Stimulated activated memory B cell treated with anti-CD40 and anti-IgM and Interleukin-4, amounts not matched to agents 10 μg/mL and 1 μg/mL and 100 μg/mL, for 72 hours (primary cell): ENCODE data around the gene ANKRD33B.
"Not testable (repeated sequence)": the region's sequence is repeated elsewhere in the genome, so short reads cannot be mapped to it uniquely, and the experiment has no call there.

Experiments
- ATAC-seq: fragments of 150-1000 bp; cut with Tn5 transposase; 2 replicates; pipeline ENCODE4 v1.10.0; 2021
- H3K27ac Mint-ChIP-seq: one replicate; pipeline ENCODE4 v1.8.0; 2022; ENCODE audit warnings: mild to moderate bottlenecking, mixed read lengths
- H3K27me3 Mint-ChIP-seq: one replicate; pipeline ENCODE4 v1.8.0; 2022; ENCODE audit warnings: mixed read lengths
- H3K36me3 Mint-ChIP-seq: one replicate; pipeline ENCODE4 v1.8.0; 2022; ENCODE audit warnings: mixed read lengths
- H3K4me1 Mint-ChIP-seq: one replicate; pipeline ENCODE4 v1.8.0; 2022; ENCODE audit warnings: mixed read lengths
- H3K4me3 Mint-ChIP-seq: one replicate; pipeline ENCODE4 v1.8.0; 2022; ENCODE audit warnings: mild to moderate bottlenecking, moderate library complexity, mixed read lengths
- H3K9me3 Mint-ChIP-seq: one replicate; pipeline ENCODE4 v1.8.0; 2022; ENCODE audit warnings: mixed read lengths

ANKRD33B gene

DNA sequence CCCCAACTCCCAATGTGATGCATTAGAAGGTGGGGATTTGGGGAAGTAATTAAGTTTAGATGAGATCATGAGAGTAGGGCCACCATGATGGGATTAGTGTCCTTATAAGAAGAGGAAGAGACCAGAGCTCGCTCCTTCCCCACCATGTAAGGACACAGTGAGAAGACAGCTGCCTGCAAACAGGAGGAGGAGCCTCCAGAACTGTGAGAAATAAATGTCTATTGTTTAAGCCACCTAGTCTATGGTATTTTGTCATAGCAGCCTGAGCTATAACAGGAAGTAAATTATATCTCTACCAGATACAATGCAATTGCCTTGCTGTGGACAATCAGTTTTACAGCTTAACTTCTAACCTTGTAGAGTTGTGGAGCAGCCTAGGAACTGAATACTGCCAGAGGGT lies 58.0 kb downstream of the ANKRD33B start:
- no peaks in the 10 kb centered on the region for H3K9me3 Mint-ChIP-seq
- H3K27ac Mint-ChIP-seq: no peak overlapping the region
- no peaks in the 10 kb centered on the region for H3K27me3 Mint-ChIP-seq
- H3K4me1 Mint-ChIP-seq: peaks cover 75% of the 10 kb centered on the region
- no peak for ATAC-seq
- peaks cover 79% of the 10 kb centered on the region for H3K36me3 Mint-ChIP-seq
- no peak overlapping the region for H3K4me3 Mint-ChIP-seq

DNA sequence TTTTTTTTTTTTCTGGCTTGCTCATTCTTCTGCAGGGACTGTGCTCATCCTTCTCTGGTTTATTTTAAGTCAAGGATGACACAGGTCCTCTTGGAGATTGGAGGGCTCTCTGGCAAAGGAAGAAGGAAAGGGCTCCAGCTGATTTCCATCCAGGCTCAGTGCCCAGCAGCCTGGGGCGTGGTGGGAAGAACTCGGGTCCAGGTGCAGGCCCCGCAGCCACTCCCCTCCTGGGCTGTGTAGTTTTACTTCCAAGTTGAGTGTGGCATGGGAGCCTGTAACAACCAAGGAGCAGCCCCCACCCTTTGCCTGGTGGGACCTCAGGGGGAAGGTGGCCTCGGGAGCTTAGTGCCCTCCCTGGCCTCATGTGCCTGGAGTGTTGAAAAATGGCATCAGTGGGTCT lies 58.9 kb downstream of the ANKRD33B start:
- no peaks in the 10 kb centered on the region for H3K27me3 Mint-ChIP-seq
- peaks cover 69% of the 10 kb centered on the region for H3K36me3 Mint-ChIP-seq
- no peaks in the 10 kb centered on the region for H3K9me3 Mint-ChIP-seq
- no peak for ATAC-seq
- peaks cover 75% of the 10 kb centered on the region for H3K4me1 Mint-ChIP-seq
- H3K4me3 Mint-ChIP-seq: no peak overlapping the region
- H3K27ac Mint-ChIP-seq: no peak overlapping the region

DNA sequence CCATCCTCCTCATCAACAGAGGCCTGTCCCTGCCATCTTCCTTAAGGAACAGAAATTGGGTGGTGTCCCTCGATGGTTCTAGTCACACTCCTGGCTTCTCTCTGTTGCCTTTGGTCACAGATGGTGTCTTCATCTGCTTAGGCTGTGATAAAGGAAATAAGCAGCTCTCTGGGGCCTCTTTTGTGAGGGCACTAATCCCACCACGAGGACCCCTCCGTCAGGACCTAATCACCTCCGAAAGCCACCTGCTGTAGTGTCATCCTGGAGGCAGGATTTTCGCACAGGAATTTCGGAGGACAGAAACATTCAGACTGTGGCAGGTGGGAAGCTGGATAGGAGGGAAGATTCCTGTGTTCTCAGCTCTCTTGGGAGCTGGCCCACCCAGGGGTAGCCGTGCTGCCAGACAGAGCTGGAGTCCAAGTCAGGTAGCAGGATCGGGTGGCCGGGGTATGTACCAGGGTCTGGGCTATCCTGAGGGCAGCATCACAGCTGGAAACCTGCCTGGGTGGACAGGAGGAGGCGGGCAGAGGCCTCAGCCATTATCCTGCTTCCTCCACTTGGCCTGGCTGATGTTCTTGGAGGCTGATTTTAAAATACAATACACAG lies 59.5 kb downstream of the ANKRD33B start:
- Mint-ChIP-seq H3K27me3 (no peaks in the 10 kb centered on the region), H3K36me3 (peaks cover 63% of the 10 kb centered on the region), H3K4me3 (no peak overlapping the region), H3K27ac (peak overlapping the region; percentile 26), H3K9me3 (no peaks in the 10 kb centered on the region), H3K4me1 (peaks cover 73% of the 10 kb centered on the region)
- ATAC-seq: no peak

DNA sequence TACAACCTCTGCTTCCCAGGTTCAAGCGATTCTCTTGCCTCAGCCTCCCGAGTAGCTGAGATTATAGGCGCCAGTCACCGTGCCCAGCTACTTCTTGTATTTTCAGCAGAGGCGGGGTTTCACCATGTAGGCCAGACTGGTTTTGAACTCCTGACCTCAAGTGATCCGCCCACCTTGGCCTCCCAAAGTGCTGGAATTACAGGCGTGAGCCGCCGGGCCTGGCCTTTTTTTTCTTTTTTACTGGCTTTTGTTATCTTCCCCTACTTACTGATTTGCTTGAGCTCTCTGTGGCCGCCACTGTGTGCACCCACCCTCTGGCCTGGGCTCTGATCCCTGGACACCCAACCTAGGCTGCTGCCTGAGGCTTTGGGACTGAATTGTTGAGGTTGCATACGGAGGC lies 60.3 kb downstream of the ANKRD33B start:
- Mint-ChIP-seq H3K9me3 (no peaks in the 10 kb centered on the region), H3K27ac (peak overlapping the region; percentile 26), H3K27me3 (no peaks in the 10 kb centered on the region), H3K36me3 (peaks cover 63% of the 10 kb centered on the region), H3K4me3 (no peak overlapping the region), H3K4me1 (peaks cover 76% of the 10 kb centered on the region)
- ATAC-seq: no peak

DNA sequence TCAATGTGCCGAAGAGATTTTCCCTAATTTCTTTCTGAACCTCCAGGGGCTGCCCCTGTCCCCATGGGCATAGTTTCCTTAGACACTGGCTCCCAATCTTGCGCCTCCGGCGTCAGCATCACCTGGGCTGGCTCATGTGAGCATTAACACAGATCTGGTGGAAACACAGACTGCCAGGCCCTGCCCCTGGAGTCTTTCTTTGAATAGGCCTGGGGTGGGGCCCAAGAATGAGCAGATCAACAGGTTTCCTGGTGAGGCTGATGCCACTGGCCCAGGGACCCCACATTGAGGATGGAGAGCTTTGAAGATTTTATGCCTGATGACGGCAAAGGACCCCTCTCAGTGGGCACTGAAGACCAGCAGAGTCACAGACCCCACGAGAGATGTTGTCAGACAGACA lies 60.8 kb downstream of the ANKRD33B start:
- peaks cover 76% of the 10 kb centered on the region for H3K4me1 Mint-ChIP-seq
- H3K27ac Mint-ChIP-seq: peak overlapping the region; percentile 26
- no peak for ATAC-seq
- peaks cover 63% of the 10 kb centered on the region for H3K36me3 Mint-ChIP-seq
- no peaks in the 10 kb centered on the region for H3K27me3 Mint-ChIP-seq
- no peak overlapping the region for H3K4me3 Mint-ChIP-seq
- peaks cover 2% of the 10 kb centered on the region for H3K9me3 Mint-ChIP-seq

DNA sequence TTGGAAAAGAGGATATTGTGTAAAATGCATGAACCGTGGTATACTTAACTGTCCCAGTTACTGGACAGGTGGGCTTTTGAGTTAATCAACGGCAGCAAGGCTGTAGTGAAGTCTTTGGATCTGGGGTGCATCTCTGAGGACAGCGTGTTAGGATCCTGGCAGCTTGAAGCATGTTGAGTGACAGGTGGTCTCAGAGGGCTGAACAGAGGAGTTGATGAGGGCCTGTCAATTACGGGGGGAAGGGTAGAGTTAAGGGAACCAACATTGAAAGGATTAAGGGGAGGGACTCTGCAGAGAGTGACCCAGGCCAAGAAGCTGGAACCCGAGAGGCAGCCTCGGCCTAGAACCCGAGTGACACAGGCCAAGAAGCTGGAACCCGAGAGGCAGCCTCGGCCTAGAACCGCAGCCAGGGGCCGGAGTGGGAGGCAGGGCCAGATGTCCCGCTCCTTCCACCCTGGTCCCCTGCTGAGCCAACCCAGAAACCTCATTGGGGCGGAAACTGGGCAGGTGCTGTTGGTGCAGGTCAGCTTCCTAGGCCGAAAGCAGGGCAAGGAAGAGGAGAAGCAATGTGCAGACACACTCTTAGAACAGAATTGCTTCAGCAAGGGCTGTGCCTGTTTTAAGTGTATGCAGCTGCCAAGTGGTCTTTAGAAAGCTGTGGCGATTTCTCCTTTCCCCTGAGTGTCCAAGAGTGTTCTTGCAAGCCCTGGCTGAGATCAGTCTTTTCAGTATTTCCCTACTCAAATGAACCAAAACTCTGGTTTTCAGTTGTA lies 62.0 kb downstream of the ANKRD33B start:
- Mint-ChIP-seq H3K27me3 (no peaks in the 10 kb centered on the region), H3K36me3 (peaks cover 58% of the 10 kb centered on the region), H3K4me3 (peak overlapping the region; percentile 34), H3K27ac (peak overlapping the region; percentile 68), H3K9me3 (peaks cover 4% of the 10 kb centered on the region), H3K4me1 (peaks cover 78% of the 10 kb centered on the region)
- ATAC-seq: no peak

DNA sequence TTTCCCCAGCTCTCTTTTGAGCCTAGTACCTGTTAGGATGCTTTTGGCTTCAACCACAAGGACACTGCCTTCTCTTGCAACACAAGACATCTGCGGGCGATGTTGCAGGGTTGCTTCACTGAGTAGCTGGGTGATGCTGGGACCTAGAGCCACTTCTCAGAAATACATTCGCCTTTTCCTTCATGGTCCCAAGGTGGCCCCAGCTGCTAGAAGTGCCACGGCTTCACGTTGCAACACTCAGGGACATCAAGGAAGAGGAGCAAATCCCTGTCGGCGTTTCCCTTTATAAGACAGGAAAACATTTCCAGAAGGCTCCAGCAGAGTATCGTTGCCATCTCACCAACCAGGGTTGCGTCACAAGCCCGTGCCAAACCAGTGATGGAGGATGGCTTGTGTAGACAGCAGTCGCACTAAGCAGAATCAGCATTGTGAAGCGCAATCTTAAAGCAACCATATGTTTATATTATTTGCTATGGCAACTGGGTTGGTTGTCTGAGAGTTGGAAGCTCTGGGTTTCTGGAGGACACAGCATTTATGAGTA lies 62.7 kb downstream of the ANKRD33B start:
- peak overlapping the region; percentile 68 for H3K27ac Mint-ChIP-seq
- H3K9me3 Mint-ChIP-seq: peaks cover 4% of the 10 kb centered on the region
- H3K4me3 Mint-ChIP-seq: no peak overlapping the region
- no peaks in the 10 kb centered on the region for H3K27me3 Mint-ChIP-seq
- no peak for ATAC-seq
- peaks cover 52% of the 10 kb centered on the region for H3K36me3 Mint-ChIP-seq
- H3K4me1 Mint-ChIP-seq: peaks cover 78% of the 10 kb centered on the region

DNA sequence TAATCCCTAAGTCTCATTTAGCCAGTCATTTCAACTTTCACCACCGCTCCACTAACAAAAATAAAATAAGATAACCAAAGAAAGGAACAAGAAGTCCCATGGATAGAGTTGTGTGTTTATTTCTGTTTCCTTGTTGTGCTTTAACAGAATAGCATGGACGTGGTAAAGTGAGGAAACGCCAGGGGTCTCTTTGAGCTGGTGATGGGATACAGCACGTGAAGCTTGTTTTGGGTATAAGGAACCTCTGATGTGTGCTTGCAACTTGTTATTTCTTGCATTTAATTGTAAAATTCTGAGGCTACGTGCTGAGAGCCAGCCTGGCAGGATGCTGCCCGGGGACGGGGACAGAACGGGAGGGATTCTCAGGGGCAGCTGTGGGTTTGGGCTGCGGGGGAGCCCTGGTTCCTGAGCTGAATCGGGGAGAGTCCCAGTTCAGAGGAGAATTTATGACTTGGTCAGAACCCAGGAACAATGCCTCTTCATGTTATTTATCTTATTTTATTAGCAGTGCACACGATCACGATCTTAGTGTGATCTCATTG lies 63.4 kb downstream of the ANKRD33B start:
- no peak for ATAC-seq
- peaks cover 79% of the 10 kb centered on the region for H3K4me1 Mint-ChIP-seq
- H3K36me3 Mint-ChIP-seq: peaks cover 45% of the 10 kb centered on the region

DNA sequence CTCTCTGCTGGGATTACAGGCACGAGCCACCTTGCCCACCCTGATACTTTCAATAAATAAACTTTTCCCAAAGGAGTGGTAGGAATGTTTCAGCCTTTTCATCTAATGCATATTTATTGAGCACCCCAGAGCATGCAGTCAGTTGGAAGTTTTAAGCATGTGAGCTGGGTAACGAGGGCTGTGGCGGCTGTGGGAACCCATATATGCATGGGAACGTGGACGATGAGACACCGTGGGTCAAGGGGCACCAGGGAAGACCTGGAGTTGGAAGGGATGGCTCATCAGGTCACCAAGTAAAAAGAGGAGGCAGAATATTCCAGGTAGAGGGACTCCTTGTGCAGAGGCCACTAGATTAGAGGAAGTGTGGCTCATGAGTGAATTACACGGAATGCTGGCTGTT lies 64.7 kb downstream of the ANKRD33B start:
- H3K4me3 Mint-ChIP-seq: peak overlapping the region; percentile 4
- ATAC-seq: no peak
- peak overlapping the region; percentile 96 for H3K27ac Mint-ChIP-seq
- peaks cover 90% of the 10 kb centered on the region for H3K4me1 Mint-ChIP-seq
- H3K36me3 Mint-ChIP-seq: peaks cover 43% of the 10 kb centered on the region
- H3K9me3 Mint-ChIP-seq: peaks cover 4% of the 10 kb centered on the region
- H3K27me3 Mint-ChIP-seq: no peaks in the 10 kb centered on the region

More for the DNA sequence above, 63.4 kb downstream of the ANKRD33B start:
- Mint-ChIP-seq H3K27ac (peak overlapping the region; percentile 68), H3K9me3 (peaks cover 4% of the 10 kb centered on the region), H3K4me3 (peak overlapping the region; percentile 50), H3K27me3 (no peaks in the 10 kb centered on the region)

DNA sequence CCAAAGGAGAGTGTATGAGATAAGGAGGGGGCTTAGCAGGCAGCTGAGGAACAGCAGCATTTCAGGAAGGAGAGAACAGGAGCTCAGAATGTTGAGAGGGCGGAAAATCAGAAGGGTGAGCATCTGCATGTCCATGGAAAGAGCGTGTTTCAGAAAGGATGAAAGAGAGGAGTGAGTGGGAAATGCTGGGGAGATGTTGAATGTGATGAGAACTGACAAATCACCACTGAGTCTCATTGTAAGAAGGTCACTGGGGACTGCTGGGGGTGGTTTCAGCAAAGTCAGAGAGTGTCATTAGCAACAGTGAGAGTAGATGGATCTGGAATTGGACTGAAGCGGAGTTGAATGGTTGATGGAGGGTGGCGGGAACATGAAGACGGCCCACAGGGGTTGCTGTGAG lies 65.8 kb downstream of the ANKRD33B start:
- Mint-ChIP-seq H3K27ac (peak overlapping the region; percentile 96), H3K4me1 (peaks cover 93% of the 10 kb centered on the region), H3K4me3 (peak overlapping the region; percentile 18), H3K27me3 (no peaks in the 10 kb centered on the region), H3K9me3 (peaks cover 4% of the 10 kb centered on the region), H3K36me3 (peaks cover 40% of the 10 kb centered on the region)
- ATAC-seq: no peak

DNA sequence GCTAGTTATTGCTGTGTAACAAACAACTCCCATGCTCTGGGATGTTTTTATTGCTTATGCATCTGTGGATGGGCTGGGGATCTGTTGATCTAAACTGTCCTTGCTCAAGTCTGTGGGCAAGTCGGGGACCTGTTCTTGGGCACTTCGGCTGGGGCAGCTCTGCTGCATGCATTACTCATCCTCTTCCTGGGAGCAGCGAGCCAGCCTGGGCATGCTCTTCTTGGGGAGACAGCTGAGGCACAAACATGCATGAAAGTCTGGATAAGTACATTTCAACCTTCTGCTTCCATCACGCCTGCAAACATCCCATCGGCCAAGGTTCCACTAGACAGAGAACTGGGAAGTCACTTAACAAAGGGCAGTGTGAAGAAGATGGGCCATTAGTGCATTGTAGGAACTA lies 66.3 kb downstream of the ANKRD33B start:
- Mint-ChIP-seq H3K27me3 (no peaks in the 10 kb centered on the region), H3K36me3 (peaks cover 36% of the 10 kb centered on the region), H3K4me1 (peaks cover 95% of the 10 kb centered on the region), H3K27ac (peak overlapping the region; percentile 96), H3K9me3 (peaks cover 4% of the 10 kb centered on the region), H3K4me3 (no peak overlapping the region)
- no peak for ATAC-seq

DNA sequence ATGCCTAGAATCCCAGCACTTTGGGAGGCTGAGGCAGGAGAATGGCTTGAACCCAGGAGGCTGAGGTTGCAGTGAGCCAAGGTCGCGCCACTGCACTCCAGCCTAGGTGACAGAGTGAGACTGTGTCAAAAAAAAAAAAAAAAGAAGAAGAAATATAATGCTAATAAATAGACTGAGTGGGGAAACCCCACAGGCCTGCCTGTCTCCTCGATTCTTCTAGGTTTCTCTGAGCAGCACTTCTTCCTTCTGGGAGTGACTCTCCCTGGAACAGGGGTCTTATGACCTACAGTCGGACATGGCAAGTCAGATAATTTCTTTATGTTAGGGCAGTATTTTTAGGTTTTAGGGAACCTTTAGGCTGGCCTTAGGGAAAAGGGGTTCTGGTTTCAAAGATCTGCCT lies 66.9 kb downstream of the ANKRD33B start:
- ATAC-seq, H3K9me3 Mint-ChIP-seq, H3K27me3 Mint-ChIP-seq: not testable (repeated sequence)
- Mint-ChIP-seq H3K4me3 (peak overlapping the region; percentile 82), H3K27ac (peak overlapping the region; percentile 96), H3K4me1 (peaks cover 95% of the 10 kb centered on the region), H3K36me3 (peaks cover 30% of the 10 kb centered on the region)

DNA sequence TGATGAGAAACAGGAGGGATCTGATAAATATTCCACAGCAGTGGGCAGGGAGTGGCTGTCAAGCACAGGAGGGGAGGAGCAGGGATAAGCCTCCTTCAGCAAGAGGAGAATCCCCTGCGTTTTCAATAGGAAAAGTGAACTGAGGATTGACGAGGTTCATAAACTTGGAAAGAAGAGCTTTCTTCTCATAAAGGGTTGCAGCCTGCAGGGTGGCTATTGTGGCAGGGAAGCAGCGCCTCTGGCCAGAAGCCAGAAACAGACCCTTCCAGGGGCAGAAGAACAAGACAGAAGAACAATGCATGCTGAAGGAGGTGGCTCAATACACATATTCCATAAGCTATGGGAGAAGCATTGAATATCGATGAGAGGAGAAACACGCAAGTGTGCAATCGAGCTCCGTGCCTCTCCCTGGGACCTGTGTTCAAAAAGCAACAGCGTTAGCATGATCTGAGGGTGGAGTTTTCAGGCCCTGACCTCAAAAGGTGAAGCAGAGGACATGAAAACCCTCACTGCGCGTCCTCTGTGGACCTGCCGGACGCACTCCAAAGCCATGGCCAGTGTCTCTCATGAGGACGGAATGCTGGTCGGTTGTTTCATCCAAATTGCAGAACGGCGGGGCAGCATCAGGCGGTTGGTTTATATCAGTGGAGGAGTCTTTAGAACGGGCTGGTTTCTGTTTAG lies 67.6 kb downstream of the ANKRD33B start:
- ATAC-seq: peak; percentile 35
- H3K4me3 Mint-ChIP-seq: peak overlapping the region; percentile 82

DNA sequence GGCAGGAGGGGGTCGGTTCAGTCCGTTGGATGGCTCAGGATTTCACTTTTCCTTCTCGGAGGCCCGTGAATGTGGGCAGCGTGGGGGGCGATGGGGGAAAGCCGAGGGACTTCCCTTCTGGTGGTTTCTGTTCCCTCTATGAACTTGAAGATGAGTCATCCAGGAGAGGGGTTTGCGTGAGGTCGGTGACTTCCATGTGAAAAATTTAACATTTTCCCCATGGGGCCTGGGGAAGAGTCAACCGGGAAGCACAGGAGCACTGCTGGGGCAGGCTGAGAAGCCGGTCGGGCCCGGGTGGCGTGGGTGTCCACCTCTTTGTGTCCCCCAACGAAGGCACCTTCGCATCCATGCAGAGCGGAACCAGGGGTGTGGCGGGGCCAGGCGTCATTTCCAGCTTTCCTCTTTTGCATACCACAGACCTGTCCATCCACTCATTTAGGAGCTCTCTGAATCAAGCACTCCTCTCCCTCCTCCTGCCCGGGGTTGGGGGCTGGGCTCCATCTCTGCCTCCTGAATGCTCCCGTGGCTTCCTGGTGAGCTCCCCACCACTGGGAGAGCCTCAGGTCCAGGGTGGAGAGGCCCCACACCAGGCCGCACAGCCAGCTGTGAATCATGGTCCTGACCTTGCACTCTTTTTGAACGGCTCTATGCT lies 68.4 kb downstream of the ANKRD33B start:
- peak; percentile 74 for ATAC-seq
- Mint-ChIP-seq H3K27ac (peak overlapping the region; percentile 96), H3K4me1 (peaks cover 93% of the 10 kb centered on the region), H3K27me3 (no peaks in the 10 kb centered on the region), H3K36me3 (peaks cover 39% of the 10 kb centered on the region), H3K9me3 (peaks cover 4% of the 10 kb centered on the region), H3K4me3 (peak overlapping the region; percentile 82)

More for the DNA sequence above, 67.6 kb downstream of the ANKRD33B start:
- Mint-ChIP-seq H3K4me1 (peaks cover 96% of the 10 kb centered on the region), H3K27ac (peak overlapping the region; percentile 96), H3K27me3 (no peaks in the 10 kb centered on the region), H3K9me3 (peaks cover 4% of the 10 kb centered on the region), H3K36me3 (peaks cover 34% of the 10 kb centered on the region)
